Measurements from ENCODE around the gene MRFAP1. TPM values are rescaled to one million over a fixed set of nuclear protein-coding genes. Genes with fewer than 3 reads are reported as not detected.

MRFAP1 gene
- total RNA-seq, 2 experiments from 2014 or later: 106 to 107 TPM

DNA sequence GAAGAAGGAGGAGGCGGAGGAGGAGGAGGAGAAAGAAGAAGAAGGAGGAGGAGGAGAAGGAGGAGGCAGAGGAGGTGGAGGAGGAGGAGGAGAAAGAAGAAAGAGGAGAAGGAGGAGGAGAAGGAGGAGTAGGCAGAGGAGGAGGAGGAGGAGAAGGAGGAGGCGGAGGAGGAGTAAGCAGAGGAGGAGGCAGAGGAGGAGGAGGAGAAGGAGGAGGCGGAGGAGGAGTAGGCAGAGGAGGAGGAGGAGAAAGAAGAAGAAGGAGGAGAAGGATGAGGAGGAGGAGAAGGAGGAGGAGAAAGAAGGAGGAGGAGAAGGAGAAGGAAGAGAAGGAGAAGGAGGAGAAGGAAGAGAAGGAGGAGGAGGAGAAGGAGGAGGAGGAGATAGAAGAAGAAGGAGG, 19.9 kb downstream of the MRFAP1 start:
- ChIA-PET CTCF (no interaction called here), POLR2A (interaction anchor here (4.0 kb wide), 1 partner anchor 13 kb away, joined by 39 read pairs; a partner anchor contains a TSS)
- H3K4me3 Mint-ChIP-seq: no peak overlapping the region
- no peaks in the 10 kb centered on the region for H3K9me3 Mint-ChIP-seq
- peaks cover 6% of the 10 kb centered on the region for H3K4me1 Mint-ChIP-seq (ENCODE audit: low read depth)
- no peak for ATAC-seq
- no peak for DNase-seq
- H3K36me3 Mint-ChIP-seq (ENCODE audit: low read depth): peaks cover 1% of the 10 kb centered on the region
- H3K27ac Mint-ChIP-seq: no peak overlapping the region
- intact Hi-C loops (cut with micrococcal nuclease): no loop called here
- H3K27me3 Mint-ChIP-seq: peaks cover 20% of the 10 kb centered on the region
- TF ChIP-seq, protein P1, sequence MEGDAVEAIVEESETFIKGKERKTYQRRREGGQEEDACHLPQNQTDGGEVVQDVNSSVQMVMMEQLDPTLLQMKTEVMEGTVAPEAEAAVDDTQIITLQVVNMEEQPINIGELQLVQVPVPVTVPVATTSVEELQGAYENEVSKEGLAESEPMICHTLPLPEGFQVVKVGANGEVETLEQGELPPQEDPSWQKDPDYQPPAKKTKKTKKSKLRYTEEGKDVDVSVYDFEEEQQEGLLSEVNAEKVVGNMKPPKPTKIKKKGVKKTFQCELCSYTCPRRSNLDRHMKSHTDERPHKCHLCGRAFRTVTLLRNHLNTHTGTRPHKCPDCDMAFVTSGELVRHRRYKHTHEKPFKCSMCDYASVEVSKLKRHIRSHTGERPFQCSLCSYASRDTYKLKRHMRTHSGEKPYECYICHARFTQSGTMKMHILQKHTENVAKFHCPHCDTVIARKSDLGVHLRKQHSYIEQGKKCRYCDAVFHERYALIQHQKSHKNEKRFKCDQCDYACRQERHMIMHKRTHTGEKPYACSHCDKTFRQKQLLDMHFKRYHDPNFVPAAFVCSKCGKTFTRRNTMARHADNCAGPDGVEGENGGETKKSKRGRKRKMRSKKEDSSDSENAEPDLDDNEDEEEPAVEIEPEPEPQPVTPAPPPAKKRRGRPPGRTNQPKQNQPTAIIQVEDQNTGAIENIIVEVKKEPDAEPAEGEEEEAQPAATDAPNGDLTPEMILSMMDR (IDR thresholded peaks at IDR 0.05): no peak

DNA sequence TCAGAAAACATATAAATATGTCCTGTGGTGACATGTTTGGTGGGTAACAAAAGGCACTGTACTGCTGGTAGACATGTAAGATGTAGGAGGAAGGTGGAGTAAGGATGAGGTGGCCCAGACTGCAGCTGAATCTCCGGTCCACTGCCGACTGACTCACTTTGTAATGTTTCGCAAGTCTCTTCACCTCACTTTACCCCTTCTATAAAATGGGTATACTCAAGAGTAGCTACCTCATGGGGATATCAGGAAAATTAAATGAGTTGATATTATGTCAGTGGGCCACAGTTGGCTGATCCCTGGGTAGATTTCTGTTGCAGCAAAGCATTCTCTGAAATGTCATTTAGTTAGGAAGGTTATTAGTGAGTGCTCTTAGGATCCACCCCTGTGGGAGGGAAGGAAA, 22.1 kb downstream of the MRFAP1 start:
- no peaks in the 10 kb centered on the region for H3K9me3 Mint-ChIP-seq
- H3K27ac Mint-ChIP-seq: no peak overlapping the region
- CTCF ChIA-PET: interaction anchor here (0.9 to 2.2 kb wide), 6 partner anchors 12 to 211 kb away, joined by 3 to 5 read pairs (median 4); no protein-coding TSS in a partner anchor
- DNase-seq (no peak), ATAC-seq (no peak)
- H3K4me3 Mint-ChIP-seq: no peak overlapping the region
- peaks cover 6% of the 10 kb centered on the region for H3K4me1 Mint-ChIP-seq (ENCODE audit: low read depth)
- H3K27me3 Mint-ChIP-seq: peaks cover 20% of the 10 kb centered on the region
- intact Hi-C loops (cut with micrococcal nuclease): no loop called here
- no peaks in the 10 kb centered on the region for H3K36me3 Mint-ChIP-seq (ENCODE audit: low read depth)
- POLR2A ChIA-PET: interaction anchor here (0.6 to 2.9 kb wide), 3 partner anchors 10 to 32 kb away, joined by 3 to 16 read pairs (median 3); a partner anchor contains a TSS
- TF ChIP-seq, protein P1 (IDR thresholded peaks at IDR 0.05): no peak

GRCh38 chr4:6663596-6664393, 23.3 kb downstream of the MRFAP1 start:
- no peak overlapping the region for H3K4me3 Mint-ChIP-seq
- TF ChIP-seq, protein P1 (IDR thresholded peaks at IDR 0.05): no peak
- ATAC-seq: no peak
- no peaks in the 10 kb centered on the region for H3K9me3 Mint-ChIP-seq
- intact Hi-C loops (cut with micrococcal nuclease): no loop called here
- POLR2A ChIA-PET: interaction anchor here (0.8 to 2.9 kb wide), 4 partner anchors 9 to 36 kb away, joined by 3 to 16 read pairs (median 3); a partner anchor contains a TSS
- H3K27ac Mint-ChIP-seq: no peak overlapping the region
- CTCF ChIA-PET: interaction anchor here (0.6 to 2.2 kb wide), 14 partner anchors 10 to 407 kb away, joined by 3 to 7 read pairs (median 4); a partner anchor contains a TSS
- no peak for DNase-seq
- H3K27me3 Mint-ChIP-seq: peaks cover 20% of the 10 kb centered on the region
- peaks cover 4% of the 10 kb centered on the region for H3K4me1 Mint-ChIP-seq (ENCODE audit: low read depth)
- no peaks in the 10 kb centered on the region for H3K36me3 Mint-ChIP-seq (ENCODE audit: low read depth)

- TF ChIP-seq, protein P1 (IDR thresholded peaks at IDR 0.05): no peak
- no peaks in the 10 kb centered on the region for H3K36me3 Mint-ChIP-seq (ENCODE audit: low read depth)
- H3K4me1 Mint-ChIP-seq (ENCODE audit: low read depth): no peaks in the 10 kb centered on the region
- CTCF ChIA-PET: no interaction called here
- DNase-seq (no peak), ATAC-seq (no peak)
- no peaks in the 10 kb centered on the region for H3K9me3 Mint-ChIP-seq
- no peak overlapping the region for H3K4me3 Mint-ChIP-seq
- intact Hi-C loops (cut with micrococcal nuclease): no loop called here
- H3K27me3 Mint-ChIP-seq: peaks cover 15% of the 10 kb centered on the region
- no peak overlapping the region for H3K27ac Mint-ChIP-seq
- POLR2A ChIA-PET: no interaction called here
Measured at GRCh38 chr4:6665320-6665654, 24.8 kb downstream of the MRFAP1 start.

DNA sequence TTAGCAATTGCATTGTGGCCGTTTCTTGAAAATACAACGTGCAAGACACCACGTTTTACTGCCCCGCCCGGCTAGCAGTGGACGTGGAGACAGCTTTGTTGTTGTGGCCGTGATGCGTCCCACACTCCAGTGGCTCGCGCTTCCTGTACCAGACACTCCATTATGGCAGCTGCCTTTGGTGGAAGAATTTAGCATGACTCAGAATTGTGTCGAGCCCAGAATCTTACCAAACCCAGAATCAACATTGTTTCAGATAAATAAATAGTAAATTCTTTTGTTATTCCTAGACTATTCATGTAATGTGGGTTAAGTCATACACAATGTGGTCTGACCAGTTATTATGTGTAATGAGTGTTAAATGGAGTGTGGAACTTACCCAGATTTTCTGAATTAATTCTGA, 27.9 kb downstream of the MRFAP1 start:
- POLR2A ChIA-PET: interaction anchor here (1.7 kb wide), 1 partner anchor 10 kb away, joined by 8 read pairs; no protein-coding TSS in a partner anchor
- Mint-ChIP-seq H3K9me3 (no peaks in the 10 kb centered on the region), H3K4me3 (no peak overlapping the region), H3K27me3 (peaks cover 6% of the 10 kb centered on the region), H3K27ac (no peak overlapping the region), H3K4me1 (ENCODE audit: low read depth) (peaks cover 5% of the 10 kb centered on the region), H3K36me3 (ENCODE audit: low read depth) (peaks cover 4% of the 10 kb centered on the region)
- CTCF ChIA-PET: no interaction called here
- DNase-seq: no peak
- TF ChIP-seq, protein P1 (IDR thresholded peaks at IDR 0.05): no peak
- intact Hi-C loops (cut with micrococcal nuclease): no loop called here
- ATAC-seq: no peak

Measured in activated CD8-positive, alpha-beta T cell treated with anti-CD3 and anti-CD28 coated beads for 36 hours (primary cell).